ENCODE results near the gene PRRT4. TPM values are rescaled to one million over a fixed set of nuclear protein-coding genes. Genes with fewer than 3 reads are reported as not detected.

PRRT4 gene
- total and polyA plus RNA-seq, 7 experiments from 2014 or later, result 0.27 to 1.1 (median 0.51) TPM; not detected in 2

- peaks cover 16 to 20% of the 10 kb centered on the region in 2 donors for H3K4me1 ChIP-seq (ENCODE audit: control insufficient read depth in 2 of 2, insufficient read depth in 2 of 2, low read length in 2 of 2)
- H3K9me3 ChIP-seq (ENCODE audit: control insufficient read depth in 2 of 3, low read length in 3 of 3), result no peaks in the 10 kb centered on the region
- H3K36me3 ChIP-seq (ENCODE audit: control insufficient read depth in 2 of 3, insufficient read depth in 3 of 3, low read length in 3 of 3), result peaks cover 7 to 27% (median 12%) of the 10 kb centered on the region in 3 experiments
- H3K9me3 Mint-ChIP-seq, result peaks cover 0 to 4% (median 0%) of the 10 kb centered on the region in 11 donors
- DNase-seq (no peak), ATAC-seq (no peak)
- H3K27me3 ChIP-seq (ENCODE audit: control insufficient read depth in 2 of 2, insufficient read depth in 2 of 2, low read length in 2 of 2), result no peaks in the 10 kb centered on the region
- no peak overlapping the region for H3K4me3 ChIP-seq (ENCODE audit: low read length)
- peak overlapping the region; percentile 89 to 98 (median 96) for H3K4me3 Mint-ChIP-seq
- H3K27ac ChIP-seq (ENCODE audit: low read depth, low read length), result no peak overlapping the region
- peak overlapping the region in 1 of 9 donors; percentile 92 for H3K27ac Mint-ChIP-seq
- H3K36me3 Mint-ChIP-seq, result peaks cover 4 to 28% (median 18%) of the 10 kb centered on the region in 5 donors
- no peaks in the 10 kb centered on the region for H3K27me3 Mint-ChIP-seq
- intact Hi-C loops (cut with micrococcal nuclease), result loop anchor here (2.0 to 5.0 kb wide), 8 partner anchors 113 to 1711 kb away; partner anchors contain the start of genes GCC1 (in 2 of the 2), ZC3HC1 (in 2 of the 2), ARF5 (in 1 of the 2) and HILPDA (in 1 of the 2)
- CTCF ChIA-PET, result interaction anchor here (0.7 kb wide), 1 partner anchor 327 kb away, joined by 3 read pairs; no protein-coding TSS in a partner anchor
- POLR2A ChIA-PET, result no interaction called here
- peaks cover 19 to 44% (median 34%) of the 10 kb centered on the region in 7 donors for H3K4me1 Mint-ChIP-seq
Measured at GRCh38 chr7:128341733-128342132, 19.8 kb downstream of the PRRT4 start.

GRCh38 chr7:128335730-128336129 lies 25.8 kb downstream of the PRRT4 start:
- Mint-ChIP-seq H3K27ac (no peak overlapping the region), H3K4me1 (peaks cover 0 to 16% (median 9%) of the 10 kb centered on the region in 7 donors), H3K27me3 (no peaks in the 10 kb centered on the region), H3K4me3 (no peak overlapping the region), H3K9me3 (no peaks in the 10 kb centered on the region), H3K36me3 (peaks cover 18 to 69% (median 38%) of the 10 kb centered on the region in 5 donors)
- intact Hi-C loops (cut with micrococcal nuclease), result no loop called here
- Histone ChIP-seq H3K4me1 (ENCODE audit: control insufficient read depth in 2 of 2, insufficient read depth in 2 of 2, low read length in 2 of 2) (no peaks in the 10 kb centered on the region), H3K27me3 (ENCODE audit: control insufficient read depth in 2 of 2, insufficient read depth in 2 of 2, low read length in 2 of 2) (no peaks in the 10 kb centered on the region), H3K27ac (ENCODE audit: low read depth, low read length) (no peak overlapping the region), H3K9me3 (ENCODE audit: control insufficient read depth in 2 of 3, low read length in 3 of 3) (no peaks in the 10 kb centered on the region), H3K4me3 (ENCODE audit: low read length) (no peak overlapping the region), H3K36me3 (ENCODE audit: control insufficient read depth in 2 of 3, insufficient read depth in 3 of 3, low read length in 3 of 3) (peaks cover 16 to 78% (median 25%) of the 10 kb centered on the region in 3 experiments)
- POLR2A ChIA-PET, result interaction anchor here (1.7 kb wide), 1 partner anchor 8 kb away, joined by 7 read pairs; the partner anchor contains the start of gene RBM28
- no peak for ATAC-seq
- CTCF ChIA-PET, result no interaction called here
- DNase-seq, result no peak

- Mint-ChIP-seq H3K4me3 (no peak overlapping the region), H3K27me3 (no peaks in the 10 kb centered on the region), H3K36me3 (peaks cover 4 to 60% (median 31%) of the 10 kb centered on the region in 5 donors), H3K27ac (no peak overlapping the region), H3K4me1 (peaks cover 11 to 28% (median 21%) of the 10 kb centered on the region in 7 donors), H3K9me3 (no peaks in the 10 kb centered on the region)
- CTCF ChIA-PET, result no interaction called here
- DNase-seq, result no peak
- Histone ChIP-seq H3K27me3 (ENCODE audit: control insufficient read depth in 2 of 2, insufficient read depth in 2 of 2, low read length in 2 of 2) (no peaks in the 10 kb centered on the region), H3K4me3 (ENCODE audit: low read length) (no peak overlapping the region), H3K36me3 (ENCODE audit: control insufficient read depth in 2 of 3, insufficient read depth in 3 of 3, low read length in 3 of 3) (peaks cover 18 to 71% (median 23%) of the 10 kb centered on the region in 3 experiments), H3K27ac (ENCODE audit: low read depth, low read length) (no peak overlapping the region), H3K4me1 (ENCODE audit: control insufficient read depth in 2 of 2, insufficient read depth in 2 of 2, low read length in 2 of 2) (peaks cover 5 to 25% of the 10 kb centered on the region in 2 donors), H3K9me3 (ENCODE audit: control insufficient read depth in 2 of 3, low read length in 3 of 3) (no peaks in the 10 kb centered on the region)
- intact Hi-C loops (cut with micrococcal nuclease), result loop anchor here in 1 of 2 donors (10.0 kb wide), 1 partner anchor 620 kb away; no protein-coding TSS in a partner anchor
- POLR2A ChIA-PET, result interaction anchor here (1.0 kb wide), 1 partner anchor 150 kb away, joined by 4 read pairs; no protein-coding TSS in a partner anchor
- no peak for ATAC-seq
Measured at GRCh38 chr7:128324368-128324680, 37.2 kb downstream of the PRRT4 start.

- Histone ChIP-seq H3K27me3 (ENCODE audit: control insufficient read depth in 2 of 2, insufficient read depth in 2 of 2, low read length in 2 of 2) (no peaks in the 10 kb centered on the region), H3K36me3 (ENCODE audit: control insufficient read depth in 2 of 3, insufficient read depth in 3 of 3, low read length in 3 of 3) (peaks cover 16 to 71% (median 29%) of the 10 kb centered on the region in 3 experiments), H3K4me1 (ENCODE audit: control insufficient read depth in 2 of 2, insufficient read depth in 2 of 2, low read length in 2 of 2) (peaks cover 5 to 31% of the 10 kb centered on the region in 2 donors), H3K4me3 (ENCODE audit: low read length) (no peak overlapping the region), H3K9me3 (ENCODE audit: control insufficient read depth in 2 of 3, low read length in 3 of 3) (no peaks in the 10 kb centered on the region), H3K27ac (ENCODE audit: low read depth, low read length) (no peak overlapping the region)
- ATAC-seq (no peak), DNase-seq (no peak)
- intact Hi-C loops (cut with micrococcal nuclease), result loop anchor here in 1 of 2 donors (10.0 kb wide), 1 partner anchor 619 kb away; no protein-coding TSS in a partner anchor
- Mint-ChIP-seq H3K27me3 (no peaks in the 10 kb centered on the region), H3K36me3 (peaks cover 4 to 62% (median 36%) of the 10 kb centered on the region in 5 donors), H3K9me3 (no peaks in the 10 kb centered on the region), H3K4me3 (no peak overlapping the region), H3K4me1 (peaks cover 16 to 34% (median 27%) of the 10 kb centered on the region in 7 donors), H3K27ac (peak overlapping the region in 1 of 9 donors; percentile 7)
- CTCF ChIA-PET, result no interaction called here
- POLR2A ChIA-PET, result interaction anchor here (0.9 to 1.0 kb wide), 2 partner anchors 29 to 151 kb away, joined by 3 to 4 read pairs; no protein-coding TSS in a partner anchor
Measured at GRCh38 chr7:128323459-128324367, 37.8 kb downstream of the PRRT4 start.

GRCh38 chr7:128323040-128323439 lies 38.5 kb downstream of the PRRT4 start:
- H3K27ac Mint-ChIP-seq, result no peak overlapping the region
- intact Hi-C loops (cut with micrococcal nuclease), result loop anchor here in 1 of 2 donors (10.0 kb wide), 1 partner anchor 618 kb away; no protein-coding TSS in a partner anchor
- DNase-seq, result no peak

GRCh38 chr7:128322040-128322643 lies 39.3 kb downstream of the PRRT4 start:
- peak; percentile 80 for ATAC-seq
- Histone ChIP-seq H3K27ac (ENCODE audit: low read depth, low read length) (no peak overlapping the region), H3K9me3 (ENCODE audit: control insufficient read depth in 2 of 3, low read length in 3 of 3) (no peaks in the 10 kb centered on the region), H3K27me3 (ENCODE audit: control insufficient read depth in 2 of 2, insufficient read depth in 2 of 2, low read length in 2 of 2) (no peaks in the 10 kb centered on the region), H3K36me3 (ENCODE audit: control insufficient read depth in 2 of 3, insufficient read depth in 3 of 3, low read length in 3 of 3) (peaks cover 11 to 76% (median 34%) of the 10 kb centered on the region in 3 experiments), H3K4me3 (ENCODE audit: low read length) (no peak overlapping the region), H3K4me1 (ENCODE audit: control insufficient read depth in 2 of 2, insufficient read depth in 2 of 2, low read length in 2 of 2) (peaks cover 5 to 33% of the 10 kb centered on the region in 2 donors)
- Mint-ChIP-seq H3K27ac (peak overlapping the region in 6 of 9 donors; percentile 7 to 56 (median 13)), H3K27me3 (no peaks in the 10 kb centered on the region), H3K4me1 (peaks cover 17 to 38% (median 27%) of the 10 kb centered on the region in 7 donors), H3K9me3 (no peaks in the 10 kb centered on the region), H3K4me3 (peak overlapping the region in 4 of 10 donors; percentile 2 to 33 (median 21)), H3K36me3 (peaks cover 6 to 65% (median 48%) of the 10 kb centered on the region in 5 donors)
- peak in 5 of 9 donors; percentile 13 to 31 (median 22) for DNase-seq
- CTCF ChIA-PET, result interaction anchor here (0.6 kb wide), 1 partner anchor 624 kb away, joined by 3 read pairs; no protein-coding TSS in a partner anchor
- POLR2A ChIA-PET, result interaction anchor here (0.7 kb wide), 1 partner anchor 93 kb away, joined by 5 read pairs; no protein-coding TSS in a partner anchor
- intact Hi-C loops (cut with micrococcal nuclease), result loop anchor here (1.0 to 10.0 kb wide), 3 partner anchors 187 to 617 kb away; no protein-coding TSS in a partner anchor

More at GRCh38 chr7:128323040-128323439, 38.5 kb downstream of the PRRT4 start:
- no peaks in the 10 kb centered on the region for H3K9me3 ChIP-seq (ENCODE audit: control insufficient read depth in 2 of 3, low read length in 3 of 3)
- peaks cover 5 to 33% of the 10 kb centered on the region in 2 donors for H3K4me1 ChIP-seq (ENCODE audit: control insufficient read depth in 2 of 2, insufficient read depth in 2 of 2, low read length in 2 of 2)
- H3K9me3 Mint-ChIP-seq, result no peaks in the 10 kb centered on the region
- H3K27me3 Mint-ChIP-seq, result no peaks in the 10 kb centered on the region
- peaks cover 4 to 60% (median 39%) of the 10 kb centered on the region in 5 donors for H3K36me3 Mint-ChIP-seq
- no peak overlapping the region for H3K4me3 Mint-ChIP-seq
- CTCF ChIA-PET, result interaction anchor here (0.6 kb wide), 1 partner anchor 63 kb away, joined by 4 read pairs; no protein-coding TSS in a partner anchor
- no peak overlapping the region for H3K27ac ChIP-seq (ENCODE audit: low read depth, low read length)
- POLR2A ChIA-PET, result interaction anchor here (0.9 kb wide), 1 partner anchor 30 kb away, joined by 3 read pairs; no protein-coding TSS in a partner anchor
- H3K4me3 ChIP-seq (ENCODE audit: low read length), result no peak overlapping the region
- ATAC-seq, result no peak
- H3K36me3 ChIP-seq (ENCODE audit: control insufficient read depth in 2 of 3, insufficient read depth in 3 of 3, low read length in 3 of 3), result peaks cover 9 to 71% (median 31%) of the 10 kb centered on the region in 3 experiments
- H3K27me3 ChIP-seq (ENCODE audit: control insufficient read depth in 2 of 2, insufficient read depth in 2 of 2, low read length in 2 of 2), result no peaks in the 10 kb centered on the region
- peaks cover 17 to 38% (median 27%) of the 10 kb centered on the region in 7 donors for H3K4me1 Mint-ChIP-seq

Measured in naive thymus-derived CD4-positive, alpha-beta T cell (primary cell).